Mucosa of rectum (tissue), 2 donors: ENCODE results near the gene DPYD.

Experiments used
- H3K27ac ChIP-seq, 2 donors: one replicate each; pipeline ENCODE4 v1.7.0; 2013; ENCODE audit warnings: inconsistent platforms in 2 of 2, low read depth in 2 of 2, low read length in 2 of 2
- H3K27me3 ChIP-seq, 2 donors: one replicate each; pipeline ENCODE4 v1.7.0; 2013; ENCODE audit warnings: low read length in 2 of 2; ENCODE audit not compliant: control insufficient read depth in 2 of 2, insufficient read depth in 2 of 2
- H3K36me3 ChIP-seq, 2 donors: one replicate each; pipeline ENCODE4 v1.7.0; 2013; ENCODE audit warnings: low read length in 2 of 2; ENCODE audit not compliant: control insufficient read depth in 2 of 2, insufficient read depth in 2 of 2
- H3K4me1 ChIP-seq, 2 donors: one replicate each; pipeline ENCODE4 v1.7.0; 2013; ENCODE audit warnings: low read length in 2 of 2, mild to moderate bottlenecking in 1 of 2; ENCODE audit not compliant: control insufficient read depth in 2 of 2, insufficient read depth in 2 of 2
- H3K4me3 ChIP-seq, 2 donors: one replicate each; pipeline ENCODE4 v1.7.0; 2013; ENCODE audit warnings: low read length in 2 of 2
- H3K9ac ChIP-seq, 2 donors: one replicate each; pipeline ENCODE4 v1.7.0; 2013; ENCODE audit warnings: low read length in 2 of 2, low read depth in 1 of 2, mild to moderate bottlenecking in 1 of 2
- H3K9me3 ChIP-seq, 2 donors: one replicate each; pipeline ENCODE4 v1.7.0; 2013; ENCODE audit warnings: low read length in 2 of 2; ENCODE audit not compliant: control insufficient read depth in 2 of 2
- donor health status: healthy.
- donor health status: Normal muscosa, but diverticular disease.

The DPYD gene

GRCh38 chr1:97164276-97164639 is 756.6 kb downstream of the DPYD start:
- H3K27ac ChIP-seq: no peak overlapping the region
- H3K27me3 ChIP-seq: no peaks in the 10 kb centered on the region
- no peak overlapping the region for H3K4me3 ChIP-seq
- no peaks in the 10 kb centered on the region for H3K9me3 ChIP-seq
- H3K4me1 ChIP-seq: no peaks in the 10 kb centered on the region
- H3K36me3 ChIP-seq: no peaks in the 10 kb centered on the region
- H3K9ac ChIP-seq: no peak overlapping the region

GRCh38 chr1:97163591-97164275 is 757.1 kb downstream of the DPYD start:
- H3K27ac ChIP-seq: no peak overlapping the region
- no peak overlapping the region for H3K9ac ChIP-seq
- H3K9me3 ChIP-seq: no peaks in the 10 kb centered on the region
- no peaks in the 10 kb centered on the region for H3K4me1 ChIP-seq
- H3K4me3 ChIP-seq: no peak overlapping the region
- no peaks in the 10 kb centered on the region for H3K27me3 ChIP-seq
- no peaks in the 10 kb centered on the region for H3K36me3 ChIP-seq

- Histone ChIP-seq H3K36me3 (no peaks in the 10 kb centered on the region), H3K9me3 (no peaks in the 10 kb centered on the region), H3K9ac (no peak overlapping the region), H3K4me1 (no peaks in the 10 kb centered on the region), H3K27me3 (no peaks in the 10 kb centered on the region), H3K27ac (no peak overlapping the region), H3K4me3 (no peak overlapping the region)
Measured at GRCh38 chr1:97160818-97161217, 760.0 kb downstream of the DPYD start.

- no peaks in the 10 kb centered on the region for H3K9me3 ChIP-seq
- no peak overlapping the region for H3K27ac ChIP-seq
- no peak overlapping the region for H3K4me3 ChIP-seq
- H3K4me1 ChIP-seq: no peaks in the 10 kb centered on the region
- no peak overlapping the region for H3K9ac ChIP-seq
- H3K36me3 ChIP-seq: no peaks in the 10 kb centered on the region
- no peaks in the 10 kb centered on the region for H3K27me3 ChIP-seq
Measured at GRCh38 chr1:97159342-97159741, 761.5 kb downstream of the DPYD start.

GRCh38 chr1:97158691-97159096 is 762.1 kb downstream of the DPYD start:
- H3K4me1 ChIP-seq: no peaks in the 10 kb centered on the region
- H3K9me3 ChIP-seq: no peaks in the 10 kb centered on the region

GRCh38 chr1:97157991-97158390 is 762.8 kb downstream of the DPYD start:
- H3K36me3 ChIP-seq: no peaks in the 10 kb centered on the region

More at GRCh38 chr1:97158691-97159096, 762.1 kb downstream of the DPYD start:
- no peak overlapping the region for H3K4me3 ChIP-seq
- no peak overlapping the region for H3K9ac ChIP-seq
- no peaks in the 10 kb centered on the region for H3K36me3 ChIP-seq
- no peaks in the 10 kb centered on the region for H3K27me3 ChIP-seq
- no peak overlapping the region for H3K27ac ChIP-seq

GRCh38 chr1:97151651-97152050 is 769.2 kb downstream of the DPYD start:
- no peaks in the 10 kb centered on the region for H3K36me3 ChIP-seq
- H3K27me3 ChIP-seq: no peaks in the 10 kb centered on the region
- H3K4me3 ChIP-seq: no peak overlapping the region
- no peaks in the 10 kb centered on the region for H3K4me1 ChIP-seq
- no peak overlapping the region for H3K9ac ChIP-seq
- no peaks in the 10 kb centered on the region for H3K9me3 ChIP-seq
- no peak overlapping the region for H3K27ac ChIP-seq

More at GRCh38 chr1:97157991-97158390, 762.8 kb downstream of the DPYD start:
- no peak overlapping the region for H3K4me3 ChIP-seq
- no peak overlapping the region for H3K9ac ChIP-seq
- H3K9me3 ChIP-seq: no peaks in the 10 kb centered on the region
- H3K27ac ChIP-seq: no peak overlapping the region
- no peaks in the 10 kb centered on the region for H3K4me1 ChIP-seq
- no peaks in the 10 kb centered on the region for H3K27me3 ChIP-seq

GRCh38 chr1:97145321-97145956 is 775.4 kb downstream of the DPYD start:
- Histone ChIP-seq H3K9me3 (no peaks in the 10 kb centered on the region), H3K27me3 (no peaks in the 10 kb centered on the region), H3K9ac (no peak overlapping the region), H3K36me3 (no peaks in the 10 kb centered on the region), H3K4me3 (no peak overlapping the region), H3K4me1 (no peaks in the 10 kb centered on the region), H3K27ac (no peak overlapping the region)

- no peaks in the 10 kb centered on the region for H3K36me3 ChIP-seq
- no peak overlapping the region for H3K9ac ChIP-seq
- H3K27me3 ChIP-seq: no peaks in the 10 kb centered on the region
- no peaks in the 10 kb centered on the region for H3K4me1 ChIP-seq
- no peaks in the 10 kb centered on the region for H3K9me3 ChIP-seq
- H3K4me3 ChIP-seq: no peak overlapping the region
- H3K27ac ChIP-seq: no peak overlapping the region
Measured at GRCh38 chr1:97144527-97144926, 776.3 kb downstream of the DPYD start.

GRCh38 chr1:97143236-97143882 is 777.5 kb downstream of the DPYD start:
- H3K4me1 ChIP-seq: no peaks in the 10 kb centered on the region
- no peaks in the 10 kb centered on the region for H3K9me3 ChIP-seq
- H3K27me3 ChIP-seq: no peaks in the 10 kb centered on the region
- H3K36me3 ChIP-seq: no peaks in the 10 kb centered on the region
- H3K4me3 ChIP-seq: no peak overlapping the region
- no peak overlapping the region for H3K27ac ChIP-seq
- H3K9ac ChIP-seq: no peak overlapping the region
